Measurements from ENCODE around the gene CCL3.

GRCh38 chr17:36085765-36086164 is 4.2 kb downstream of the CCL3 start:
- no peak for TF ChIP-seq ZNF274 (IDR thresholded peaks at IDR 0.05; ENCODE audit: low read depth, low read length)
- TF ChIP-seq SUZ12 (IDR thresholded peaks at IDR 0.05; ENCODE audit: extremely low read depth, insufficient read depth, insufficient read length), result no peak
